ENCODE results near the gene ZNF638. TPM values are rescaled to one million over a fixed set of nuclear protein-coding genes. Genes with fewer than 3 reads are reported as not detected.
A peak's percentile ranks its signal among the peaks of the same experiment; 100 is the strongest.

The ZNF638 gene
- total and polyA plus RNA-seq, 9 of the 15 experiments (the other 6 are each of a cell fraction or from before 2014, with no cell fraction given) = 53.3 to 165 (median 98.8) TPM

DNA sequence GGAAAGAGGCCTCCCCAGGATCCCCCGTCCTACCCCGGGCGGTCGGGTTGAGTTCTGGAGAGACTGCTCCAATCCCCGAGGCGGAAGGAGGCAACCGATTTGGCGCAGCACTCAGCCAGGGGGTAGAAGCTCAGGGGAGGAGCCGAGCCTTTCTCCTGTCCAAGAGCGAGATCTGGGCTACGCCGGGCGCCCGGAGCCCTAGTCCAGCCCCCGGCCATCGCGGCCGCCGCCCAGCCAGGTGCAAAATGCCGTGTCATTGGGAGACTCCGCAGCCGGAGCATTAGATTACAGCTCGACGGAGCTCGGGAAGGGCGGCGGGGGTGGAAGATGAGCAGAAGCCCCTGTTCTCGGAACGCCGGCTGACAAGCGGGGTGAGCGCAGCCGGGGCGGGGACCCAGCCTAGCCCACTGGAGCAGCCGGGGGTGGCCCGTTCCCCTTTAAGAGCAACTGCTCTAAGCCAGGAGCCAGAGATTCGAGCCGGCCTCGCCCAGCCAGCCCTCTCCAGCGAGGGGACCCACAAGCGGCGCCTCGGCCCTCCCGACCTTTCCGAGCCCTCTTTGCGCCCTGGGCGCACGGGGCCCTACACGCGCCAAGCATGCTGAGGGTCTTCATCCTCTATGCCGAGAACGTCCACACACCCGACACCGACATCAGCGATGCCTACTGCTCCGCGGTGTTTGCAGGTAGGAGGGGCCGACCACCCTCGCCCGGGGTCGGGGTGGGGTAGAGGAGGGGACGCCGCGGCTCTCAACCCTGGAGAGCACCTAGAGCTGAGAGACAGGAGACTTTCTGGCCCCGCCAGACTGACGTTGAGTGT lies 122.0 kb downstream of the ZNF638 start, which contains the start of gene DYSF (continued):
- TF ChIP-seq SMARCC2 (IDR thresholded peaks at IDR 0.05; ENCODE audit: low read depth) (peak; percentile 50; the same call in 1 of the 2 replicates), EP300 (IDR thresholded peaks at IDR 0.05; ENCODE audit: low read length) (peak; percentile 54; the same call in 1 of the 2 replicates), ZNF140 (CRISPR knock-in tag; IDR thresholded peaks at IDR 0.05) (no peak), CCNT2 (IDR thresholded peaks at IDR 0.05; ENCODE audit: borderline replicate concordance, extremely low read depth, insufficient read length, low read depth, low read length) (peak; percentile 65), ARID1B (IDR thresholded peaks at IDR 0.05) (peak; percentile 75), CBFA2T2 (conservative IDR thresholded peaks at IDR 0.05) (peak; percentile 58), L3MBTL2 (IDR thresholded peaks at IDR 0.05) (peak; percentile 80), ZNF695 (CRISPR knock-in tag; IDR thresholded peaks at IDR 0.05) (no peak), ZBED1 (IDR thresholded peaks at IDR 0.05) (no peak), ETV1 (tag; conservative IDR thresholded peaks at IDR 0.05; ENCODE audit: low read depth) (no peak), TCF7 (IDR thresholded peaks at IDR 0.05; ENCODE audit: borderline replicate concordance) (no peak), MCM3 (IDR thresholded peaks at IDR 0.05) (no peak), HDAC6 (IDR thresholded peaks at IDR 0.05; ENCODE audit: low read depth, low read length) (peak; percentile 100; the same call in 1 of the 2 replicates), ATF1 (CRISPR knock-in tag; IDR thresholded peaks at IDR 0.05) (no peak), ATF1 (tag; IDR thresholded peaks at IDR 0.05) (0 out of 2 replicates have a peak, but pooled peaks have one; percentile 15), SOX6 (IDR thresholded peaks at IDR 0.05) (peak; percentile 40; the same call in 1 of the 2 replicates), MTA3 (IDR thresholded peaks at IDR 0.05; ENCODE audit: borderline replicate concordance) (peak; percentile 68), POLR2AphosphoS2 (IDR thresholded peaks at IDR 0.05; ENCODE audit: low read length) (no peak), HDAC1 (IDR thresholded peaks at IDR 0.05) (peak in 1 of 2 experiments; percentile 47; a peak in 1 of 4 replicates), GABPA (tag; conservative IDR thresholded peaks at IDR 0.05; ENCODE audit: low read depth) (no peak), MTA1 (IDR thresholded peaks at IDR 0.05; ENCODE audit: borderline replicate concordance) (0 out of 2 replicates have a peak, but pooled peaks have one; percentile 15), EGR1 (conservative IDR thresholded peaks at IDR 0.05) (peak; percentile 91), SMARCA4 (IDR thresholded peaks at IDR 0.05) (peak; percentile 70), GABPB1 (CRISPR knock-in tag; IDR thresholded peaks at IDR 0.05) (no peak), CREB1 (IDR thresholded peaks at IDR 0.05) (peak; percentile 50), CREB1 (CRISPR knock-in tag; IDR thresholded peaks at IDR 0.05) (no peak), NFIC (IDR thresholded peaks at IDR 0.05) (peak; percentile 39; the same call in 1 of the 2 replicates), TCF3 (CRISPR knock-in tag; IDR thresholded peaks at IDR 0.05) (peak; percentile 47; the same call in 1 of the 2 replicates), NRF1 (conservative IDR thresholded peaks at IDR 0.05 in 1 of 2, IDR thresholded peaks at IDR 0.05 in 1 of 2) (peak; percentile 39 to 55; a peak in 3 of 4 replicates), TRIM28 (IDR thresholded peaks at IDR 0.05) (no peak), MIER1 (IDR thresholded peaks at IDR 0.05; ENCODE audit: low read depth) (no peak), ZNF431 (CRISPR knock-in tag; IDR thresholded peaks at IDR 0.05) (no peak), POLR2AphosphoS5 (IDR thresholded peaks at IDR 0.05; ENCODE audit: control insufficient read depth, insufficient read depth, low read depth, low read length) (peak; percentile 51; the same call in 1 of the 2 replicates)

Data from K562 (cell line).